WTC11 (cell line): ENCODE data around the gene ACTL7A.

Source experiments
- CREB1 ChIP-seq: sonication (generic); formaldehyde crosslinking; IDR thresholded peaks from 2 replicates; pipeline ENCODE4 v1.8.0; 2023; ENCODE audit warnings: mild to moderate bottlenecking, missing genetic modification reagents
- ELF4 ChIP-seq: sonication (generic); formaldehyde crosslinking; IDR thresholded peaks from 2 replicates; pipeline ENCODE4 v1.8.1; 2022; ENCODE audit warnings: low read depth, mild to moderate bottlenecking, moderate library complexity, missing genetic modification reagents
- KAT7 ChIP-seq: sonication (generic); formaldehyde crosslinking; IDR thresholded peaks from 2 replicates; pipeline ENCODE4 v1.8.1; 2023; ENCODE audit warnings: missing genetic modification reagents, mild to moderate bottlenecking, borderline replicate concordance
- MYBL2 ChIP-seq: sonication (generic); formaldehyde crosslinking; IDR thresholded peaks from 2 replicates; pipeline ENCODE4 v1.8.1; 2023; ENCODE audit warnings: mild to moderate bottlenecking, moderate library complexity, missing genetic modification reagents
- NR3C1 ChIP-seq: sonication (generic); formaldehyde crosslinking; conservative IDR thresholded peaks from 2 replicates; pipeline ENCODE4 v1.8.1; 2023; ENCODE audit warnings: low read depth, mild to moderate bottlenecking, missing genetic modification reagents
- RELA ChIP-seq: sonication (generic); formaldehyde crosslinking; IDR thresholded peaks from 2 replicates; pipeline ENCODE4 v1.8.1; 2022; ENCODE audit warnings: missing genetic modification reagents, mild to moderate bottlenecking, borderline replicate concordance
- ZNF121 ChIP-seq: sonication (generic); formaldehyde crosslinking; IDR thresholded peaks from 2 replicates; pipeline ENCODE4 v1.8.0; 2023; ENCODE audit warnings: missing genetic modification reagents
- ZNF232 ChIP-seq: sonication (generic); formaldehyde crosslinking; IDR thresholded peaks from 2 replicates; pipeline ENCODE4 v1.8.0; 2022; ENCODE audit warnings: mild to moderate bottlenecking, missing genetic modification reagents
- TF ChIP-seq, protein P1 (sequence below): fragments of 200-600 bp; IDR thresholded peaks from 2 replicates; pipeline ENCODE4 v1.8.0; 2022; ENCODE audit warnings: antibody characterized with exemption
- TF ChIP-seq, protein P2 (sequence below): sonication (generic); formaldehyde crosslinking; IDR thresholded peaks from 2 replicates; pipeline ENCODE4 v1.8.0; 2022; ENCODE audit warnings: mild to moderate bottlenecking, missing genetic modification reagents
- TF ChIP-seq, protein P3 (sequence below): sonication (generic); formaldehyde crosslinking; IDR thresholded peaks from 2 replicates; pipeline ENCODE4 v1.8.0; 2022; ENCODE audit warnings: mild to moderate bottlenecking, missing genetic modification reagents
- TF ChIP-seq, protein P4 (sequence below): sonication (generic); formaldehyde crosslinking; IDR thresholded peaks from 2 replicates; pipeline ENCODE4 v1.8.1; 2023; ENCODE audit warnings: mild to moderate bottlenecking, missing genetic modification reagents, moderate library complexity
- TF ChIP-seq, protein P5 (sequence below): sonication (generic); formaldehyde crosslinking; IDR thresholded peaks from 2 replicates; pipeline ENCODE4 v1.8.0; 2022; ENCODE audit warnings: mild to moderate bottlenecking, missing genetic modification reagents

DNA sequence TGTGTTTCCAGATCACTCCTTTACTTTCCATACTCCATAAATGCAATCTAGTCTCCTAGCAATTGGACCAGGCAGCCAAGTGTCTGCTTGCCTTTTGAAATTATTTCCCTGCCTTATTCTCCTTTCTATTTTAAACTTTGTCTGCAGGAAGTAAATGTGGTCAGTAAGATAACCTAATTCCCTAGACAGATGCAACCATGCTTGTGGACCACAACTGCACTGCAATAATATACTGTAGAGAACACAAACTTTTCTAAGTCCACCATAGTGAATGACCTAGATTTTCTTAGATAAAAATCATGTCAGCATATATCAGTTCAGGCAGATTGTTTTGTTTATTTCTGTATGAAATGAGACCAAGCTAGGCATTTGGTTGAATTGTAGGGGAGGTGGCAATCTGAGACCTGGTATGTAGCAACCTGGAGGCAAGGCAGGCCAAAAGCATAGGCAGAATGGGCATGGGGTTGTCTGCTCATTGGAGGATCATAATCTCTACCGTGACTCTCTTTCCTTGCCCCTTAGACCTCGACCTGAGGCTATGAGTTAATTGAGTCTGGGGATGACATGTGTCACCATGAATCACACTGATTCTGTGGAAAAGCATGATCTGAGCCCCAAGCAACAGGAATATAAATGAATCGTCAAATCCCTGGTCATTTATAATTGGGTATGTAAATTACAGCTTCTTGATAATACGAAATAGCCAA is 27.0 kb upstream of the ACTL7A start:
- TF ChIP-seq ZNF232 (CRISPR knock-in tag) (no peak), ELF4 (no peak), KAT7 (CRISPR knock-in tag) (no peak), MYBL2 (CRISPR knock-in tag) (no peak), CREB1 (CRISPR knock-in tag) (no peak), RELA (CRISPR knock-in tag) (no peak), NR3C1 (CRISPR knock-in tag) (no peak), ZNF121 (CRISPR knock-in tag) (no peak)
- TF ChIP-seq, protein P1, sequence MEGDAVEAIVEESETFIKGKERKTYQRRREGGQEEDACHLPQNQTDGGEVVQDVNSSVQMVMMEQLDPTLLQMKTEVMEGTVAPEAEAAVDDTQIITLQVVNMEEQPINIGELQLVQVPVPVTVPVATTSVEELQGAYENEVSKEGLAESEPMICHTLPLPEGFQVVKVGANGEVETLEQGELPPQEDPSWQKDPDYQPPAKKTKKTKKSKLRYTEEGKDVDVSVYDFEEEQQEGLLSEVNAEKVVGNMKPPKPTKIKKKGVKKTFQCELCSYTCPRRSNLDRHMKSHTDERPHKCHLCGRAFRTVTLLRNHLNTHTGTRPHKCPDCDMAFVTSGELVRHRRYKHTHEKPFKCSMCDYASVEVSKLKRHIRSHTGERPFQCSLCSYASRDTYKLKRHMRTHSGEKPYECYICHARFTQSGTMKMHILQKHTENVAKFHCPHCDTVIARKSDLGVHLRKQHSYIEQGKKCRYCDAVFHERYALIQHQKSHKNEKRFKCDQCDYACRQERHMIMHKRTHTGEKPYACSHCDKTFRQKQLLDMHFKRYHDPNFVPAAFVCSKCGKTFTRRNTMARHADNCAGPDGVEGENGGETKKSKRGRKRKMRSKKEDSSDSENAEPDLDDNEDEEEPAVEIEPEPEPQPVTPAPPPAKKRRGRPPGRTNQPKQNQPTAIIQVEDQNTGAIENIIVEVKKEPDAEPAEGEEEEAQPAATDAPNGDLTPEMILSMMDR = no peak
- TF ChIP-seq, protein P2, sequence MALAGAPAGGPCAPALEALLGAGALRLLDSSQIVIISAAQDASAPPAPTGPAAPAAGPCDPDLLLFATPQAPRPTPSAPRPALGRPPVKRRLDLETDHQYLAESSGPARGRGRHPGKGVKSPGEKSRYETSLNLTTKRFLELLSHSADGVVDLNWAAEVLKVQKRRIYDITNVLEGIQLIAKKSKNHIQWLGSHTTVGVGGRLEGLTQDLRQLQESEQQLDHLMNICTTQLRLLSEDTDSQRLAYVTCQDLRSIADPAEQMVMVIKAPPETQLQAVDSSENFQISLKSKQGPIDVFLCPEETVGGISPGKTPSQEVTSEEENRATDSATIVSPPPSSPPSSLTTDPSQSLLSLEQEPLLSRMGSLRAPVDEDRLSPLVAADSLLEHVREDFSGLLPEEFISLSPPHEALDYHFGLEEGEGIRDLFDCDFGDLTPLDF = no peak
- TF ChIP-seq, protein P3, sequence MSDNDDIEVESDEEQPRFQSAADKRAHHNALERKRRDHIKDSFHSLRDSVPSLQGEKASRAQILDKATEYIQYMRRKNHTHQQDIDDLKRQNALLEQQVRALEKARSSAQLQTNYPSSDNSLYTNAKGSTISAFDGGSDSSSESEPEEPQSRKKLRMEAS (CRISPR knock-in tag) = no peak
- TF ChIP-seq, protein P4, sequence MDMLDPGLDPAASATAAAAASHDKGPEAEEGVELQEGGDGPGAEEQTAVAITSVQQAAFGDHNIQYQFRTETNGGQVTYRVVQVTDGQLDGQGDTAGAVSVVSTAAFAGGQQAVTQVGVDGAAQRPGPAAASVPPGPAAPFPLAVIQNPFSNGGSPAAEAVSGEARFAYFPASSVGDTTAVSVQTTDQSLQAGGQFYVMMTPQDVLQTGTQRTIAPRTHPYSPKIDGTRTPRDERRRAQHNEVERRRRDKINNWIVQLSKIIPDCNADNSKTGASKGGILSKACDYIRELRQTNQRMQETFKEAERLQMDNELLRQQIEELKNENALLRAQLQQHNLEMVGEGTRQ (CRISPR knock-in tag) = no peak
- TF ChIP-seq, protein P5, sequence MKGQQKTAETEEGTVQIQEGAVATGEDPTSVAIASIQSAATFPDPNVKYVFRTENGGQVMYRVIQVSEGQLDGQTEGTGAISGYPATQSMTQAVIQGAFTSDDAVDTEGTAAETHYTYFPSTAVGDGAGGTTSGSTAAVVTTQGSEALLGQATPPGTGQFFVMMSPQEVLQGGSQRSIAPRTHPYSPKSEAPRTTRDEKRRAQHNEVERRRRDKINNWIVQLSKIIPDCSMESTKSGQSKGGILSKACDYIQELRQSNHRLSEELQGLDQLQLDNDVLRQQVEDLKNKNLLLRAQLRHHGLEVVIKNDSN (CRISPR knock-in tag) = no peak
